Measurements from ENCODE around the gene NKX6-2. TPM values are rescaled to one million over a fixed set of nuclear protein-coding genes. Genes with fewer than 3 reads are reported as not detected.

NKX6-2 gene
- total and polyA plus RNA-seq, 2 experiments from 2014 or later: 0.24 to 9.3 TPM

- TF ChIP-seq REST (IDR thresholded peaks at IDR 0.05; ENCODE audit: unreplicated experiment): no peak
- TF ChIP-seq ZNF114 (CRISPR knock-in tag; IDR thresholded peaks at IDR 0.05): no peak
- no peak for TF ChIP-seq JUNB (IDR thresholded peaks at IDR 0.05; ENCODE audit: unreplicated experiment)
- no peak for TF ChIP-seq NANOG (IDR thresholded peaks at IDR 0.05; ENCODE audit: borderline replicate concordance)
- TF ChIP-seq ZNF462 (CRISPR knock-in tag; IDR thresholded peaks at IDR 0.05): no peak
Observed at GRCh38 chr10:132809232-132810140, 23.5 kb upstream of the NKX6-2 start (continued).
